Osteocyte (in vitro differentiated cells): ENCODE results near the gene ATP10B. TPM values are rescaled to one million over a fixed set of nuclear protein-coding genes. Genes with fewer than 3 reads are reported as not detected.
"Not testable (repeated sequence)": the region's sequence is repeated elsewhere in the genome, so short reads cannot be mapped to it uniquely, and the experiment has no call there.

Experiments
- DNase-seq: peaks from one replicate; pipeline ENCODE4 v3.0.0; 2021; ENCODE audit warnings: mixed read lengths; ENCODE audit not compliant: unreplicated experiment; ENCODE audit errors: extremely low spot score
- H3K27ac Mint-ChIP-seq: one replicate; pipeline ENCODE4 v1.8.0; 2021; ENCODE audit warnings: mild to moderate bottlenecking, mixed read lengths; ENCODE audit not compliant: unreplicated experiment
- H3K27me3 Mint-ChIP-seq: one replicate; pipeline ENCODE4 v1.8.0; 2021; ENCODE audit warnings: mixed read lengths; ENCODE audit not compliant: unreplicated experiment
- H3K36me3 Mint-ChIP-seq: one replicate; pipeline ENCODE4 v1.8.0; 2021; ENCODE audit warnings: mixed read lengths; ENCODE audit not compliant: unreplicated experiment
- H3K4me1 Mint-ChIP-seq: one replicate; pipeline ENCODE4 v1.8.0; 2021; ENCODE audit warnings: mixed read lengths; ENCODE audit not compliant: unreplicated experiment
- H3K4me3 Mint-ChIP-seq: one replicate; pipeline ENCODE4 v1.8.0; 2021; ENCODE audit warnings: mild to moderate bottlenecking, moderate library complexity, mixed read lengths; ENCODE audit not compliant: unreplicated experiment
- H3K9me3 Mint-ChIP-seq: one replicate; pipeline ENCODE4 v1.8.0; 2021; ENCODE audit warnings: mixed read lengths; ENCODE audit not compliant: unreplicated experiment
- CTCF ChIP-seq: fragments of 200-600 bp; sonication (generic); IDR thresholded peaks from 2 replicates; pipeline ENCODE4 v1.5.0; 2021; ENCODE audit warnings: antibody characterized with exemption, mild to moderate bottlenecking, moderate library complexity
- long read RNA-seq: library from polyadenylated mRNA; unstranded; transcript quantifications from one replicate; pipeline ENCODE4 v2.0.0, GENCODE V29; 2021
- total RNA-seq: library from RNA; stranded (reverse); gene quantifications from 2 replicates; pipeline ENCODE4 v1.2.1, GENCODE V29; 2021

Gene ATP10B
- total RNA-seq: not detected in 2 replicates
- long read RNA-seq: 0 reads

- no peak for DNase-seq
- no peak within 1 kb of the TSS for H3K27ac Mint-ChIP-seq
- no peaks in the 10 kb centered on the region for H3K9me3 Mint-ChIP-seq
- H3K36me3 Mint-ChIP-seq: no peaks in the 10 kb centered on the region
- no peaks in the 10 kb centered on the region for H3K27me3 Mint-ChIP-seq
- no peak for TF ChIP-seq CTCF
- H3K4me1 Mint-ChIP-seq: no peaks in the 10 kb centered on the region
- no peak within 1 kb of the TSS for H3K4me3 Mint-ChIP-seq
Observed at GRCh38 chr5:160852049-160852448, at the start of gene ATP10B. TSS of gene ATP10B (minus strand) at chr5:160852211. CDS start at chr5:160688074, 164,137 bp downstream.

GRCh38 chr5:160901656-160902055 lies 49.6 kb upstream of the ATP10B start:
- TF ChIP-seq CTCF: no peak

GRCh38 chr5:160899735-160900134 lies 47.7 kb upstream of the ATP10B start:
- no peaks in the 10 kb centered on the region for H3K4me1 Mint-ChIP-seq
- no peak for DNase-seq
- no peaks in the 10 kb centered on the region for H3K36me3 Mint-ChIP-seq
- no peak overlapping the region for H3K27ac Mint-ChIP-seq
- H3K4me3 Mint-ChIP-seq: no peak overlapping the region
- H3K9me3 Mint-ChIP-seq: peaks cover 4% of the 10 kb centered on the region
- no peak for TF ChIP-seq CTCF
- no peaks in the 10 kb centered on the region for H3K27me3 Mint-ChIP-seq

More at GRCh38 chr5:160901656-160902055, 49.6 kb upstream of the ATP10B start:
- Mint-ChIP-seq H3K4me1 (no peaks in the 10 kb centered on the region), H3K36me3 (no peaks in the 10 kb centered on the region), H3K27me3 (no peaks in the 10 kb centered on the region), H3K4me3 (no peak overlapping the region), H3K27ac (no peak overlapping the region), H3K9me3 (peaks cover 4% of the 10 kb centered on the region)
- DNase-seq: no peak

- H3K36me3 Mint-ChIP-seq, H3K27me3 Mint-ChIP-seq, H3K4me3 Mint-ChIP-seq, H3K27ac Mint-ChIP-seq, DNase-seq, H3K4me1 Mint-ChIP-seq: not testable (repeated sequence)
- H3K9me3 Mint-ChIP-seq: peaks cover 14% of the 10 kb centered on the region
Observed at GRCh38 chr5:160893180-160893964, 41.4 kb upstream of the ATP10B start.

- H3K27ac Mint-ChIP-seq: no peak overlapping the region
- TF ChIP-seq CTCF: no peak
- no peaks in the 10 kb centered on the region for H3K36me3 Mint-ChIP-seq
- no peaks in the 10 kb centered on the region for H3K4me1 Mint-ChIP-seq
- peaks cover 4% of the 10 kb centered on the region for H3K9me3 Mint-ChIP-seq
- no peak for DNase-seq
- H3K4me3 Mint-ChIP-seq: no peak overlapping the region
- no peaks in the 10 kb centered on the region for H3K27me3 Mint-ChIP-seq
Observed at GRCh38 chr5:160887780-160888179, 35.8 kb upstream of the ATP10B start.

- peaks cover 18% of the 10 kb centered on the region for H3K9me3 Mint-ChIP-seq
- H3K36me3 Mint-ChIP-seq, DNase-seq, H3K27ac Mint-ChIP-seq, H3K4me1 Mint-ChIP-seq, H3K27me3 Mint-ChIP-seq, H3K4me3 Mint-ChIP-seq: not testable (repeated sequence)
Observed at GRCh38 chr5:160873560-160874200, 21.7 kb upstream of the ATP10B start.
